CD4-positive, alpha-beta T cell treated with Interleukin-4 for 4 hours (primary cell): Measurements from ENCODE around the gene DUSP23.

Source experiments
- DNase-seq: peaks from one replicate; pipeline ENCODE4 v3.0.0-alpha.2; 2020

DUSP23 gene

DNA sequence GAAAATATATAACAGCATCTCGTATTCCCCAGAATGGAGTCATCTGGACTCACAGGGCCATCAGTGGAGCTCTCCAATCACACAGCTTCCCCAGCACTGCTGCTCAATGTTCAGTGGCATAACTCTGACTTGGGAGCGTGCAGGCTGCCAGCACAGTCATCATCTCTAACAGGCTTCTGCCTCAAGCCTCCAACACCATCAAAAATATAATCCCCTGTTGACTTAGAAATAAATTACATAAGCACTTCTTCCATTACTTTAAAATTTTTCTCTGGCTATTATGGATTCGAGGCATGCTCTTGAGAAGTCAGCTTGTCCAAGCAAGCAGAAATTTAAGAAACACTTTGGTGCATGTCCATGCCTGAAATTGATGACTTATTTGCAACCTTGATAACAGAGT lies 6.2 kb downstream of the DUSP23 start:
- DNase-seq, result no peak

DNA sequence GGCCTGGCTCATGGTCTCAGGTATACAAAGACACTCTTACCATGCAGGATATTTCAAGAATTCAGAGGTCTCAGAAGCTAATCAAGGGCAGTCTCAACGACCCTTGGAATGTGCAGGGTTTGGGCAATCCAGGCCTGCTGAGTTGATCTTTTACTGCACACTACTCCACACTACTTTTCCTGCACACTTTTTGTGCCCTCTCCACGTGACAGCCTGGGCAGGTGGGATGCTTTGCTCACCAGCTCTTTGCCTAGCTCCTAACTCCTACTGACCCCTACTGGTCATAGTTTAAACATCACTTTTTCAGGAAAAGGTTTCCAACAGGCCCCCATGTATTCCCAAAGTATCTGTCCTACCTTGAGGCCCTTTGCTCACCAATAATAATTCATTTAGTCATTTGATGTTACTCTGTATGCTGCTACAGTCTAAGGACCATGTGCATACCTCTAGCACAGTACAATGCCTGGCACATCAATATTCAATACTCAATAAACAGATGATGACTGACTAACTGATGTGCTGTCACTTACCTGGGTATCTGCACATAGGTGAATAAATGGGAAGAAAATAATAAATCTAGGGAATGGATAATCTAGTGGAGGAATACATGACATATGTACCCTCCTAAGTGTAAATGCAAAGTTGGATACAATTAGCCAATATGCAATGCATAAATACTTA lies 9.6 kb downstream of the DUSP23 start:
- peak; percentile 44 for DNase-seq

DNA sequence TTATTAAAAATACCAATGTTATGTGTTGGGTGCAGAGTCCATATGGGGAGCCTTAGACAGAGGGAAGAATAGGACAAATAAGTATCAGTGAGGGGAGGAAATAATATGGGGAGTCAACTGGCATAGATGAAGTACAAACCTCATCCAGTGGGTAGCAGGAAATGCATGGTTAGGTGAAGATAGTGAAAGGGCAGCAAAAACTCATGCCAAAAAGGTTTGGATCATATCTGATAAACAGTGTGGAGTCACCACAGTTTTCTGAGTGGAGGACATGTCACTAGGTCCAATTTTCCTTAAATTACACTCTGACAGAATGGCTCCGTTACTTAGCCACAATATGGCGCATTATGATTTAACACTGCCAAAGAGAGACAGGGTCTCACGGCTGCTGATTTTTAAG lies 10.3 kb downstream of the DUSP23 start:
- no peak for DNase-seq

DNA sequence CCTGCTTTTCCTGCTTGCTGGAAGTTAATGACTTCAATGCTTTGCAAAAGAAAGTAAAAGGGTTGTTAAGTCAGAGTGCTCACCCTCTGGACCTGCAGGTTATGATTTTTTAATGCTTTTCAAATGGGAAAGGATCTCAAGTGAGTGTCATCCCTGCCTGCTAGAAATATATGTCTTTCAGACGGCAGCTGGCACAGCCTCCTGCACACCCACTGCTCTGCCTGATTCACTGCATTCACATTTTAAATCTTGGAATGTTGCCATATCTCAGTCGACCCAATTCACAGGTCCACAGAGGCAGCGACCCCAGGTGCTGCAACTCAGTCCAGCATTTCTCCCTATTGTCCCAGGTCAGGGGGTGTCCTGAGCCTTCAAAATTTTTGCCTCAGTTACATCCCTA lies 10.7 kb downstream of the DUSP23 start:
- no peak for DNase-seq

DNA sequence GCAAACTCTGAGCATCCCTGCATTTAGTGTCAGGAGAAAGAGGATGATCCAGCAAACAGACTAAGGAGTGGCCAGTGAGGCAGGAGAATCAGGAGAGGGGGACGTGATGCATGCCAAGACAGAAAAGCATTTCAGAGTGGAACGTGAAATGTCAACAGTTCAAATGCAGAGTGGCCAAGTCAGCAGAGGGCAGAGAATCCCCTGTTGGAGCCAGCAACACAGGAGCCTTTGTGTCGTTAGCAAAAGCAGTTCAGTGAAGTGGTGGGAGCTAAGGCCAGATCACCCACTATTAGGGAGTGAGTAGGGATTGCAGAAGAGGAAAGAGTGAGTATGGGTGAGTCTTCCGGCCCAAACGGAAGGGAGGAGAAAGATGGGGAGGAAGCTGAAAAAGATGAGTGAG lies 14.8 kb downstream of the DUSP23 start:
- no peak for DNase-seq

DNA sequence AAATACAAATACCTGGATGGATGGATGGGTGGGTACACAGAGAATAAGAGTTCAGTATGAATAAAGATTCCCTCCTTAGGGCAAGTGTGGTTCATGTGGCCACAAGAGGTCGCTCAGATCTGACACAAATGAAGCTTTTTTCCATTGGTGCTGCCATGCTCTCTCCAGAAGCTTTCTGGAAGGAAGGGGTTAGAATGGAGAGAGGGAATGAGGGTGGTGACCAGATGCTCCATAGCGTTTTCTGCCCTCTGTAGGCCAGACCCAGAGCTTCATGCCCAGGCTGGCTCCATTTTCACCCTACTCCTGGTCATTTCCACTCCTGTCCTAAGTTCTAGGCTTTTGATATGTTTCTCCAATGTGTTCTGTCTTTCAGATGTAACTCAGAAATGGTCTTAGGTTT lies 18.1 kb downstream of the DUSP23 start:
- peak; percentile 49 for DNase-seq

DNA sequence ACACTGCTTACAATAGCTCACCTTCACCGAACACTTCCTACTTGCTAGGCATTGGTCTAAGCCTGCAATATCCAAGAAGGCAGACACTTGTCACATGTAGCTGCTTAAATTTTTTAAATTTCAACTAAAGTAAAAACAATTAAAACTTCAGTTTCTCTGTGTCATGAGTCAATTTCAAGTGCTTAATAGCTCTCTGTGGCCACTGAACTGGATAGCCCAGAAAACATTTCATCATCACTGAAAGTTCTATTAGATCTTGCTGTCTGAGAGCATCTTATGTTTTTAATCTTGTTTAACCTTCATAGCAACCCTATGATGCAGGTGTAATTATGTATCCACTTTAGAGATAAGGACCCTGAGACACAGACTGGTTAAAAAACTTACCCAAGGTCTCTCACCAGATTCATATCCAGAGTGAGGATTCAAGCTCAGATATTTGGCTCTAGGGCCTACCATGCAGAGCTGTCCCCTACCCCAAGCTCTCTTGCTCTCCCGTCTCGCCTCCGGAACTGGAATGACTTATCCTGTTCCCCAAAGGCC lies 18.8 kb downstream of the DUSP23 start:
- DNase-seq, result no peak

DNA sequence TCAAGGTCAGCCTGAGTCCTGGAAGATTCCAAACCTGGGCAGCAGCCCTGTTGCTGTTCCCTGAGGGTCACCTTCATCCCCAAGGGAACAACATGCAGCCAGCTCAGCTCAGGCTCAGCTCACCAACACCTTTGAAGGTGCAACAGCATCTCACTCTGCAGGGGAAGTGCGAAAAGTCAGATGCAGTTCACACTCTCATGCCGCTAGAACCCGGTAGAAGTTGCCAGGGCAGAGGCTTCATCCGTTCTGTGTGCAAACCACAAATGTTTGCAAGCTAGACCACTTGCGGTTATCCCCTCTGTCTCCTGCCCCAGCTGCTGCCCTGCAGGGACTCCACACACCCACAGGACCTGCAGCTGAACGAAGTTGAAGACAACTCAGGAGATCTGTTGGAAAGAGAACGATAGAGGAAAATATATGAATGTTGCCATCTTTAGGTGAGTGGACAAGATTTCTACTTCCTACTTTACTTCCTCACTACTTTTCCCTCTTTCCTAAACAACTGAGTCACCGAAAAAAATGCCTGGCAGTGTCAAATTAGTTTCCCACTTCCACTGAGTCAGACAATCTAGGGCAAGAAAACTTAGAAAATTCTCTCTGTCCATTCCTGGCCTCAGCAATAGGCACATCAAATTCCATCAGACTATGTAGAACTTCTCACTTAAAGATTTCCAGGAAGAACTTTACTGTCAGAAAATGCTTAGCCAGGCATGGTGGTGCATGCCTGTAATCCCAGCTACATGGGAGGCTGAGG lies 19.6 kb downstream of the DUSP23 start:
- DNase-seq, result peak; percentile 62

DNA sequence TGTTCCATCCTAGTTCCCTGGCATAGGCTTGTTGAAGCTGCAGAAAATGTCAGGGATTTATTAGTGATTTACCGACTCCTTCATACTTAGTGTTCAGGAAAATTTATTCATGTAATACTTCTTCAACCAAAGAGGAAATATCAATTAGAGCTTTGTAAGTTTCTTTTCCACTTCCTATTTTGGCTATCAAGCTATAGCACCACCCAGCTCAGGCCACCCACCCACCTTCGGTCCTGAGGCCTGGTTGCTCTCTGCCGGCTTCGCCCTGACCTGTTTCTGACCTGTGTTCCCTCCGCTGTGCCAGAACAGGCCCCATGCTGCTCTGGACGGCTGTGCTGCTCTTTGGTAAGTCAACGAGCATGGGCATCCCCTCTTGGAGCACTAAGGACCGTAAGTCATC lies 21.3 kb downstream of the DUSP23 start, which contains the start of gene FCRL6:
Gene FCRL6 (plus strand): TSS at position 250 of the 400 bp plus-strand sequence. CDS start 65 bp downstream, at position 315.
- DNase-seq, result no peak

DNA sequence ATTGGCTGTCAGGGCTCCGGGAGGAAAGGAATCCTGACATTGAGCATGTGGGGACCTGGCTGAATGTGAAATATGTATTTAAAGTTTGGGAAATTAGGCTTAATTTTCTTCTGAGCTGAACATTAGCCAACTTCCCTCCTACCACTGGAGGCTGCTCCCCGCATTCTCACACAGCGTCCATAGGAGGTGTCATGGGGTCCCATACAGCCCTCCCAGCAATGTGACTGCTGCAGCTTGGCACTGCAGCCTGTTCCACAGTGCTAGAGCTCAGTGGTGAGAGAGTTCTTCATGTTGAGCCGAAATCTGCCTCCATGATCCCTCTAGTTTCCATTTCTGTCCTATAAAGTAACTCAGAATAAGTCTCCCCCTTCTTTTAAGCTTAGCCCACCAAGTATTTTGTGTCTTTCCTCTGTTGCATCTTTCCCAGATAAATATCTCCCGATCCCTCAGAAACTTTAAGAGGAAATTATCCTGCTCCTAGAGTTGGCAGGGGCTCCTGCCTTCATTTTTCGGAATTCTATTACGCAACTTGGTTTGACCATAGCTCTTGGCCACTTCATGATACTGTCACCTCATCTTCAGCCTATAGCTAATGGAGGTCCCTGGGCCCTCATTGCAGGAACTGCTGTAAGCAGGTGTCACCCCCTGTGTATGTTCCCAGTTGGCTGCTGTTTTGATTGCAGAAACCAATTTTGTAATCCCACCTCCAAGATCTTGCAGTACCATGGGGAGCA lies 23.4 kb downstream of the DUSP23 start:
- no peak for DNase-seq

DNA sequence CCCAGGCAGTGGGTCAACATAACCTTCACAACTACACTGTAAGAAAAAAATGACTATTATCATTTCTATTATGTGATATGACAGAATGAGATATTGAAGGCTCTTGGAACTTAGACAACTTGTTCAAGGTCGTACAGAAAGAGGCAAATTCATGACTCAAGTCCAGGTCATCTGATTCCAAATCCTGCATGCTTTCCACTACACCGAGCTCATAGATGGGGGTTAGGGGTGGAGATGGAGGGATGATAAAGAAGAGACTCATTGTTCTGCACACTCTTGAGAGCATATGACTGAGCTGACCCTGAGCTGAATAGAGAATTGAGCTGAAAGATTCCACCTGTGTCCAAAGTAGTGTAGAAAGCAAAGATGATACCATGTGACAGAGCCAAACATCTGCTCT lies 24.2 kb downstream of the DUSP23 start:
- DNase-seq, result no peak

- no peak for DNase-seq
These were observed 35.2 kb downstream of the DUSP23 start for GRCh38 chr1:159815926-159816325.

DNA sequence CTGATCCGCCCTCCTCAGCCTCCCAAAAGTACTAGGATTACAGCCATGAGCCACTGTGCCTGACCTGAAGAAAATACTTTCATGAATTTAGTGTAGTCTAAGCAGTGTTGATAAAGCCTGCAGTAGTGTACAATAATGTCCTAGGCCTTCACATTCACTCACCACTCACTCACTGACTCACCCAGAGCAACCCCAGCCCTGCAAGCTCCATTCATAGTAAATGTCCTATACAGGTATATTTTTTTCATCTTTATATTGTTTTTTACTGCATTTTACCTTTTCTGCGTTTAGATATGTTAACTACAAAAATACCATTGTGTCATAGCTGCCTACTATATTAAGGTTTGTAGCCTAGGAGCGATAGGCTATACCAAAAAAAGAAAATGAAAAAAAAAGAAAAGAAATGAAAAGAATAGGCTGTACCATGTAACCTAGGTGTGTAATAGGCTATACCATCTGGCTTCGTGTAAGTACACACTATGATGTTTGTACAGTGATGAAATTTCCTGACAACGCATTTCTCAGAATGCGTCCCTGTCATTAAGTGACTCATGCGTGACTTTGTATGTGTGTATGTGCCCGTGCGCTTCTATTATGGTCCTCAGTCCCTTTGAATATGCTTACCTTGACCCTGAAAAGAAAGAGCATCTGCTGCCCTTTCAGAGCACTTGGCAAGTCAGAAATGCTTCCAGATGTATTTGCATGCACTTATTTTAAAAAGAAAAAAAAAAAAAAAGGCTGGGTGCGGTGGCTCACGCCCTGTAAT lies 36.7 kb downstream of the DUSP23 start:
- no peak for DNase-seq

DNA sequence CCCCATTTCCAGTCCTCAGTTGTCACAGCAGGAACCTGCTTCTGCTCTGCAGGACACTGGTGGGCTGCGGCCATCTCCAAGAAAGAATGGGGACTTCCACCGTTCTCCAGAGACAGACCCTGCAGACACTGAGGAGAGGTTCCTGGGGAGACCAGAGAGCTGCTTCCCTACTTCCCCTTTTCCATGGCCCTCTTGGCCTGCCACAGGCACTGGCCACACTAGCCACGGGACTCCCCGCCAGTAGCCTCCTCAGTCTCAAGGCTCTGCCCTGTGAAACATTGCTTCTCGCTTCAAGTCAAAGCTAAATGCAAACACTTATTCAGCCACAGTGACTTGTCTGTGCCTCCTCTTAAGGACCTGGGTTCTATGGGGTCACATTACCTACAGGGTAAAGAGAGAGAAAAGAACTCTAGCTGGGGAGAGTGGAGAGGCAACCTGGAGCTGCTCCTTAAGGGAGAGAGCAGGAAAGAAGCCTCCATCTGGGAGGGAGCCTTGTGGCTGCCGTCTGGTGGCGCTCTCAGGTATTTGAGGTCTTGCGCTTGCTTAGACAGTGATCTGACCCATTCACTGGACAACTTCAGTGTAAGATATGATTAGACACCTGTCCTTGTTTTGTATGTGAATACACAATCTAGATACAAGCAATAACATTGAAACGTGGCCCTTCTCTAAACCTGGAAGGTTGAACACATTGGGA lies 40.6 kb downstream of the DUSP23 start:
- DNase-seq, result no peak

- DNase-seq, result no peak
These were observed 42.6 kb downstream of the DUSP23 start for GRCh38 chr1:159823406-159823805.

DNA sequence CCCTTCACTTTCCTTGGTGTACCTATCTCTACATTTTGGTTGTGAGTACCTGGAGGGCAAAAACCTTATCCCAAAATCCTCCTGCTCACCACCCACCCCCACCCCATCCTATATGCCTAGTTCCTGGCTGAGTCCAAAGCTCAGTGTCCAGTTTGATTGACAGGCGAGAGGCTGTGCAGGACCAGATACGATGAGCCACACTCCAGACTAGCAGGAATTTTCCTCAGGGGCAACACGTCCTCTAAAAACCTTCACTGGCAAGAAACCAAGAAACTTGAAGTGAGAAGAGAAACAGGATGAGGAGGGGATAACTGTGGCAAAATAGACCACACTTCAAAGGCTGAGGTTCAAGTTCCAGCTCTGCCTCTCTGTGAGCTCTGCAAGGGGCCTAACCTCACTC lies 44.8 kb downstream of the DUSP23 start:
- no peak for DNase-seq

- DNase-seq, result peak; percentile 60
These were observed 45.8 kb downstream of the DUSP23 start, which contains the start of gene SLAMF8 for GRCh38 chr1:159826441-159827101. Gene SLAMF8, plus strand, starts transcription at chr1:159826873. Its CDS starts 26 bp downstream, at chr1:159826899.

DNA sequence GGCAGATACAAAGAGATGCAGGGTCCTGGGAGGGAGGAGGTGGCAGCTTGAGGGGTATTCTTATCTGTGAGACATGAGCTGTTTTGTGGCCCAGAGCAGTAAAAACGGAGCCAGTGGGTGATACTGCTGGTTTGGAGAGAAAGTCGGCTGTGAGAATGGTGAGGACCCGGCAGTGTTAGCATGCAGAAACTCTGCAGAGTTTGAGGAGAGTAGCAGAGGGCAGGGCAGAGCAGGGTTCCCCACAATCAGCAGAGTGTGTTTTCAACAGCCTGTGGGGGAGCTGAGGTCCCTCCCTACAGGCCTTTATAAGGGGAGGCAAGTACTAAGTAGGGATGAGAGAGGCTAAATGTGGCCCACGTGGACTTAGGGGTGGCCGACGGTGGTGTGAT lies 46.3 kb downstream of the DUSP23 start:
- DNase-seq, result peak; percentile 21

GRCh38 chr1:159827549-159827948 lies 46.8 kb downstream of the DUSP23 start:
- DNase-seq, result peak; percentile 40

DNA sequence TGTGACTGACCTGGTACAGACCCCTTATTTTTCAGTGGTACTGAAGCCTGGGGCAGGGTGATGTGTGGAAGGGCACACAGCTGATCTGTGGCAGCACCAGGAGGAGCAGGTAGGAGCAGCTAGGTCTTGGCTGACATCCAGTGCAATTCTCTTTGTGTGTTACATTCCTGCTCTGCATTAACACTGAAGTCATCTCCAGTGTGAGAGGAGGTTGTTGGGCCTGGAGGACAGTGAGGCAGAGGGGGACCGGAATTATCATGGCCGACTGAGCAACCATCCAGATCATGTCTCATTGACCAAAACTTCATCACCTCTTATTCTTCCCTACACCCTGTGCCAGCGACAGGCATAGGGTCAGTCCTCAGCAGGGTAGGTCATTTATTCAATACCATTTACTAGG lies 47.4 kb downstream of the DUSP23 start:
- no peak for DNase-seq

- DNase-seq, result no peak
These were observed 48.0 kb downstream of the DUSP23 start for GRCh38 chr1:159828581-159829272.
